Neural cell (in vitro differentiated cells): ENCODE measurements around the gene JUND.

Experiments used
- CTCF ChIP-seq: fragments of 450-650 bp; IDR thresholded peaks from 2 replicates; pipeline ENCODE4 v1.5.1; 2014; ENCODE audit warnings: antibody characterized with exemption, mild to moderate bottlenecking, moderate library complexity; ENCODE audit not compliant: poor library complexity, severe bottlenecking
- EP300 ChIP-seq: fragments of 450-650 bp; conservative IDR thresholded peaks from 2 replicates; pipeline ENCODE4 v1.6.1; 2014; ENCODE audit warnings: antibody characterized with exemption, mild to moderate bottlenecking, moderate library complexity; ENCODE audit not compliant: poor library complexity, severe bottlenecking
- EZH2 ChIP-seq: fragments of 200-600, 300-800 bp; shearing (Covaris generic), sonication (generic); IDR thresholded peaks from 2 replicates; pipeline ENCODE4 v1.6.1; 2014; ENCODE audit warnings: antibody characterized with exemption, low read length, borderline replicate concordance, mild to moderate bottlenecking; ENCODE audit not compliant: insufficient read depth, poor library complexity, severe bottlenecking
- MXI1 ChIP-seq: fragments of 450-650 bp; conservative IDR thresholded peaks from 2 replicates; pipeline ENCODE4 v1.6.1; 2014; ENCODE audit warnings: antibody characterized with exemption, mild to moderate bottlenecking; ENCODE audit not compliant: poor library complexity, severe bottlenecking
- POLR2AphosphoS5 ChIP-seq: IDR thresholded peaks from 2 replicates; pipeline ENCODE4 v1.6.1; 2012
- RAD21 ChIP-seq: fragments of 450-650 bp; conservative IDR thresholded peaks from 2 replicates; pipeline ENCODE4 v1.6.1; 2014; ENCODE audit warnings: antibody characterized with exemption, mild to moderate bottlenecking, moderate library complexity
- REST ChIP-seq: IDR thresholded peaks from 2 replicates; pipeline ENCODE4 v1.6.1; 2012; ENCODE audit warnings: borderline replicate concordance
- SMC3 ChIP-seq: fragments of 450-650 bp; conservative IDR thresholded peaks from 2 replicates; pipeline ENCODE4 v1.6.1; 2014; ENCODE audit warnings: antibody characterized with exemption, mild to moderate bottlenecking, moderate library complexity; ENCODE audit not compliant: poor library complexity
- TAF1 ChIP-seq: IDR thresholded peaks from 2 replicates; pipeline ENCODE4 v1.6.1; 2012; ENCODE audit warnings: low read depth

GRCh38 chr19:18266771-18267686 is 14.4 kb downstream of the JUND start:
- TF ChIP-seq CTCF (no peak), POLR2AphosphoS5 (peak; percentile 21), EZH2 (no peak), RAD21 (no peak), EP300 (no peak), SMC3 (no peak), MXI1 (no peak), REST (no peak), TAF1 (no peak)
